ENCODE data around the gene NR6A1. TPM values are rescaled to one million over a fixed set of nuclear protein-coding genes. Genes with fewer than 3 reads are reported as not detected.

The NR6A1 gene
- total and polyA plus RNA-seq, 2 experiments from 2014 or later, result 44.2 to 139 TPM

GRCh38 chr9:124716808-124717207, 54.3 kb downstream of the NR6A1 start (continued):
- TF ChIP-seq, protein P1, sequence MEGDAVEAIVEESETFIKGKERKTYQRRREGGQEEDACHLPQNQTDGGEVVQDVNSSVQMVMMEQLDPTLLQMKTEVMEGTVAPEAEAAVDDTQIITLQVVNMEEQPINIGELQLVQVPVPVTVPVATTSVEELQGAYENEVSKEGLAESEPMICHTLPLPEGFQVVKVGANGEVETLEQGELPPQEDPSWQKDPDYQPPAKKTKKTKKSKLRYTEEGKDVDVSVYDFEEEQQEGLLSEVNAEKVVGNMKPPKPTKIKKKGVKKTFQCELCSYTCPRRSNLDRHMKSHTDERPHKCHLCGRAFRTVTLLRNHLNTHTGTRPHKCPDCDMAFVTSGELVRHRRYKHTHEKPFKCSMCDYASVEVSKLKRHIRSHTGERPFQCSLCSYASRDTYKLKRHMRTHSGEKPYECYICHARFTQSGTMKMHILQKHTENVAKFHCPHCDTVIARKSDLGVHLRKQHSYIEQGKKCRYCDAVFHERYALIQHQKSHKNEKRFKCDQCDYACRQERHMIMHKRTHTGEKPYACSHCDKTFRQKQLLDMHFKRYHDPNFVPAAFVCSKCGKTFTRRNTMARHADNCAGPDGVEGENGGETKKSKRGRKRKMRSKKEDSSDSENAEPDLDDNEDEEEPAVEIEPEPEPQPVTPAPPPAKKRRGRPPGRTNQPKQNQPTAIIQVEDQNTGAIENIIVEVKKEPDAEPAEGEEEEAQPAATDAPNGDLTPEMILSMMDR (conservative IDR thresholded peaks at IDR 0.05; ENCODE audit: low read depth in 2 of 2), result no peak
- no peak for TF ChIP-seq CREB1 (CRISPR knock-in tag; IDR thresholded peaks at IDR 0.05; ENCODE audit: low read depth)
- no peak for TF ChIP-seq EZH2 (IDR thresholded peaks at IDR 0.05; ENCODE audit: low read depth, unreplicated experiment)
- no peak for TF ChIP-seq EZH2phosphoT487 (IDR thresholded peaks at IDR 0.05; ENCODE audit: unreplicated experiment)

DNA sequence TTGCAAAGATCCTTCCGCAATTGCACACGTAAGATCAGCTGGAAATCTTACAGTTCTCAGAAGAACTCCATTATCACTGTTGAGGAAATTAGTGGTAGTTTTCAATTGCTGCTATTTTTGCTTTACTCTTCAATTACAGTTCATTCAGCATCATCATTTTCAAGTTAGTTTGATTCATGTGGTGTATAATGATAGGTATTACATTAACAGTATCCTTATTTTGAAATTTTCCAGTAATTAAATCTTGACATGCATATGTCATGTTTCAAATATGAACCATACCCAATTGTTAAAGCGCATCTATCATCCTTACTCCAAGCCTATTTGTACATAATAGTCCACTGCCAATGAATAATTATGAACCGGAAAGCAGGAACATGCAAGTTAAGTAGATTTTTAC, 60.3 kb downstream of the NR6A1 start:
- DNase-seq (ENCODE audit: low spot score), result no peak
- no peak overlapping the region for H3K4me2 ChIP-seq
- no peaks in the 10 kb centered on the region for H3K9me2 ChIP-seq (ENCODE audit: insufficient read depth)
- Mint-ChIP-seq H3K9me3 (no peaks in the 10 kb centered on the region), H3K4me3 (no peak overlapping the region), H3K27ac (no peak overlapping the region), H3K36me3 (ENCODE audit: low read depth) (peaks cover 16% of the 10 kb centered on the region), H3K27me3 (ENCODE audit: insufficient read depth, low read depth, poor library complexity) (peaks cover 7% of the 10 kb centered on the region), H3K4me1 (peaks cover 42% of the 10 kb centered on the region)
- no peak overlapping the region for H3K27ac ChIP-seq (ENCODE audit: low read depth)
- no peaks in the 10 kb centered on the region for H3K4me1 ChIP-seq (ENCODE audit: insufficient read depth)
- no peak overlapping the region for H3K4me3 ChIP-seq
- H3F3A ChIP-seq (replicated peaks; ENCODE audit: low read depth), result 0 out of 2 replicates have a peak, but pooled peaks cover 3% of the 10 kb centered on the region
- H3K36me3 ChIP-seq (ENCODE audit: insufficient read depth), result no peaks in the 10 kb centered on the region
- no peak for ATAC-seq
- H4K20me1 ChIP-seq (replicated peaks; ENCODE audit: insufficient read depth), result peaks cover 6% of the 10 kb centered on the region
- peaks cover 58% of the 10 kb centered on the region for H3K79me2 ChIP-seq (replicated peaks; ENCODE audit: insufficient read depth)
- no peak overlapping the region for H2AFZ ChIP-seq
- no peaks in the 10 kb centered on the region for H3K27me3 ChIP-seq (ENCODE audit: insufficient read depth)
- TF ChIP-seq ZNF462 (CRISPR knock-in tag; IDR thresholded peaks at IDR 0.05) (no peak), STAT1 (IDR thresholded peaks at IDR 0.05; ENCODE audit: unreplicated experiment) (no peak), ETS1 (IDR thresholded peaks at IDR 0.05) (no peak), JUNB (IDR thresholded peaks at IDR 0.05; ENCODE audit: unreplicated experiment) (no peak), ZNF331 (CRISPR knock-in tag; IDR thresholded peaks at IDR 0.05; ENCODE audit: low read depth) (no peak)
- TF ChIP-seq, protein P2, sequence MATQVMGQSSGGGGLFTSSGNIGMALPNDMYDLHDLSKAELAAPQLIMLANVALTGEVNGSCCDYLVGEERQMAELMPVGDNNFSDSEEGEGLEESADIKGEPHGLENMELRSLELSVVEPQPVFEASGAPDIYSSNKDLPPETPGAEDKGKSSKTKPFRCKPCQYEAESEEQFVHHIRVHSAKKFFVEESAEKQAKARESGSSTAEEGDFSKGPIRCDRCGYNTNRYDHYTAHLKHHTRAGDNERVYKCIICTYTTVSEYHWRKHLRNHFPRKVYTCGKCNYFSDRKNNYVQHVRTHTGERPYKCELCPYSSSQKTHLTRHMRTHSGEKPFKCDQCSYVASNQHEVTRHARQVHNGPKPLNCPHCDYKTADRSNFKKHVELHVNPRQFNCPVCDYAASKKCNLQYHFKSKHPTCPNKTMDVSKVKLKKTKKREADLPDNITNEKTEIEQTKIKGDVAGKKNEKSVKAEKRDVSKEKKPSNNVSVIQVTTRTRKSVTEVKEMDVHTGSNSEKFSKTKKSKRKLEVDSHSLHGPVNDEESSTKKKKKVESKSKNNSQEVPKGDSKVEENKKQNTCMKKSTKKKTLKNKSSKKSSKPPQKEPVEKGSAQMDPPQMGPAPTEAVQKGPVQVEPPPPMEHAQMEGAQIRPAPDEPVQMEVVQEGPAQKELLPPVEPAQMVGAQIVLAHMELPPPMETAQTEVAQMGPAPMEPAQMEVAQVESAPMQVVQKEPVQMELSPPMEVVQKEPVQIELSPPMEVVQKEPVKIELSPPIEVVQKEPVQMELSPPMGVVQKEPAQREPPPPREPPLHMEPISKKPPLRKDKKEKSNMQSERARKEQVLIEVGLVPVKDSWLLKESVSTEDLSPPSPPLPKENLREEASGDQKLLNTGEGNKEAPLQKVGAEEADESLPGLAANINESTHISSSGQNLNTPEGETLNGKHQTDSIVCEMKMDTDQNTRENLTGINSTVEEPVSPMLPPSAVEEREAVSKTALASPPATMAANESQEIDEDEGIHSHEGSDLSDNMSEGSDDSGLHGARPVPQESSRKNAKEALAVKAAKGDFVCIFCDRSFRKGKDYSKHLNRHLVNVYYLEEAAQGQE (IDR thresholded peaks at IDR 0.05; ENCODE audit: unreplicated experiment), result no peak
- TF ChIP-seq, protein P1 (conservative IDR thresholded peaks at IDR 0.05; ENCODE audit: low read depth in 2 of 2), result no peak
